Measurements from ENCODE around the gene ACE.

ACE gene

DNA sequence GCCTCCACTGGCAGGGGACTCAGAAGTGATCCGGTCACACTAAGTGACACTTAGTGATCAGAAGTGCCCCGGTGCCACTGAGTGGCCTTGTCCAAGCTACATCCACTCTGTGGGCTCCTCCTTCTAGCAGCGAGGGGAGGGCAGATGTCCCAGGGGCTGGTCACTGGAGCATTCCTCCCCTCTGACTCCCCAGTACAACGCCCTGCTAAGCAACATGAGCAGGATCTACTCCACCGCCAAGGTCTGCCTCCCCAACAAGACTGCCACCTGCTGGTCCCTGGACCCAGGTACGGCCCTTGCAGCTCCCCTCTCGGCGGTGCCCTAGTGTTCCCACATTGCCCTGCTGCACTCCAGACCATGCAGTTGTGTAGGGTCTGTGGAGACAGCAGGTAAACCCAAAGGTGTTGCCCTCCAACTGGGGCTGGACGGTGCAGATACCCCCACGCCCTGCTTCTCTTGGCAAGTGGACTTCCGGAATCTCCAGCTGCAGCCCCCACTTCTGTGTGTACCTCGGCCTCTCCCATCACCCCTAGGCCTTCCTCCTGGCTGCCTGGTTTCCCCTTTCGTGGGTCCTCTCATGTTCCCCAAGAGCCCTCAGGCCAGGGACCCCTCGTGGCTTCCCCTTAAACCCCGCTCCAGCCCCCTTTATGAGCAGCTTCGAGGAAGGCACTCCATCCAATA, 2.1 kb downstream of the ACE start:
- no peaks in the 10 kb centered on the region for H3K79me2 ChIP-seq (ENCODE audit: control insufficient read depth, insufficient read depth, low read length)
- H3K56ac ChIP-seq (ENCODE audit: low read length) = peak overlapping the region; percentile 49
- H3K79me1 ChIP-seq (ENCODE audit: low read length) = no peaks in the 10 kb centered on the region
- no peak overlapping the region for H2BK15ac ChIP-seq (replicated peaks; ENCODE audit: low read depth)
- H3K27me3 ChIP-seq (ENCODE audit: insufficient read depth, low read length, poor library complexity) = no peaks in the 10 kb centered on the region
- peak; percentile 95 for DNase-seq
- H4K8ac ChIP-seq (ENCODE audit: low read depth, low read length) = no peak overlapping the region
- H3K18ac ChIP-seq (ENCODE audit: low read length) = no peak overlapping the region
- H2AK5ac ChIP-seq (ENCODE audit: low read length) = no peak overlapping the region
- H2BK5ac ChIP-seq (ENCODE audit: low read length) = no peak overlapping the region
- no peak overlapping the region for H4K5ac ChIP-seq (ENCODE audit: low read length)
- H2BK120ac ChIP-seq (ENCODE audit: low read depth, low read length) = no peak overlapping the region
- no peak overlapping the region for H3K27ac ChIP-seq (ENCODE audit: low read depth, low read length)
- no peak overlapping the region for H3K23ac ChIP-seq (ENCODE audit: low read length)
- H3K4me3 ChIP-seq (ENCODE audit: low read length) = no peak overlapping the region
- peaks cover 5% of the 10 kb centered on the region for H3K4me1 ChIP-seq (ENCODE audit: control insufficient read depth, low read depth, low read length)
- no peaks in the 10 kb centered on the region for H3K36me3 ChIP-seq (ENCODE audit: control insufficient read depth, insufficient read depth, low read length)
- no CpG with 5 or more reads among the region's 16 CpGs for WGBS (ENCODE audit: extremely low coverage, insufficient coverage, low lambda C conversion rate)
- H3K4me2 ChIP-seq (ENCODE audit: low read length) = no peak overlapping the region
- no peak overlapping the region for H3K4ac ChIP-seq (ENCODE audit: low read depth, low read length)
- H3K9ac ChIP-seq (ENCODE audit: low read length) = no peak overlapping the region

DNA sequence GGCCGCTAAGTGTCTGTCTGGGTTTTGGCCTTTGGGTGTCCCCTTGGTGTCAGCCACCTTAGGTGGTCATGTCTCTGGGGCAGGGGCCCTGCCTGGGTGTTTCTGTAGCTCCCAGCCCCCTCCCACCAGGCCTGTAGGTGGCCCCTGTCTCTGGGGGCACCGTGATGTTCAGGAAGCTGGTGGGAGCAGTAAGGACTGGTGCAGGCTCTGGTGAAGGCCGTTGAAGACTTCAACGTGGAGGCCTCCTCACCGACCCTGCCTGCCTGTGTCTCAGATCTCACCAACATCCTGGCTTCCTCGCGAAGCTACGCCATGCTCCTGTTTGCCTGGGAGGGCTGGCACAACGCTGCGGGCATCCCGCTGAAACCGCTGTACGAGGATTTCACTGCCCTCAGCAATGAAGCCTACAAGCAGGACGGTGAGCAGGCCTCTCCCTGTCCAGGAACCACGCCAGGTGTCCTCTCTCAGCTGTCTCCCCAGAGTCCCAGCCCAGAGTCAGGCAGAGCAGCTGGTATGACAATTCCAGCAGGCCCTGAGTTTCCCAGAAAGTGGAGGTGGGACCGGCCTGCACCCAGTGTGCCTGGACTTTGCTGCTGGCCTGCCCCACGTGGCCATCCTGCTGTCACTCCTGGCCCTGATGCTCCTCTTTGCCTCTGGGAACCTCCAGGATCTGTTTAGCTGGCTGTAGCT, 2.8 kb downstream of the ACE start:
- Histone ChIP-seq H3K36me3 (ENCODE audit: control insufficient read depth, insufficient read depth, low read length) (no peaks in the 10 kb centered on the region), H2BK15ac (replicated peaks; ENCODE audit: low read depth) (no peak overlapping the region), H3K27ac (ENCODE audit: low read depth, low read length) (no peak overlapping the region), H3K4ac (ENCODE audit: low read depth, low read length) (no peak overlapping the region), H3K27me3 (ENCODE audit: insufficient read depth, low read length, poor library complexity) (no peaks in the 10 kb centered on the region), H2AK5ac (ENCODE audit: low read length) (no peak overlapping the region), H3K79me2 (ENCODE audit: control insufficient read depth, insufficient read depth, low read length) (no peaks in the 10 kb centered on the region), H2BK120ac (ENCODE audit: low read depth, low read length) (no peak overlapping the region), H3K4me3 (ENCODE audit: low read length) (no peak overlapping the region), H4K5ac (ENCODE audit: low read length) (no peak overlapping the region), H3K9ac (ENCODE audit: low read length) (no peak overlapping the region), H3K4me1 (ENCODE audit: control insufficient read depth, low read depth, low read length) (peaks cover 5% of the 10 kb centered on the region), H3K4me2 (ENCODE audit: low read length) (no peak overlapping the region), H3K18ac (ENCODE audit: low read length) (no peak overlapping the region), H2BK5ac (ENCODE audit: low read length) (no peak overlapping the region), H3K23ac (ENCODE audit: low read length) (no peak overlapping the region), H4K8ac (ENCODE audit: low read depth, low read length) (no peak overlapping the region), H3K56ac (ENCODE audit: low read length) (no peak overlapping the region), H3K79me1 (ENCODE audit: low read length) (no peaks in the 10 kb centered on the region)
- WGBS (ENCODE audit: extremely low coverage, insufficient coverage, low lambda C conversion rate) = no CpG with 5 or more reads among the region's 17 CpGs
- DNase-seq = no peak

- no peak for DNase-seq
- no peaks in the 10 kb centered on the region for H3K27me3 ChIP-seq (ENCODE audit: insufficient read depth, low read length, poor library complexity)
- H3K56ac ChIP-seq (ENCODE audit: low read length) = no peak overlapping the region
Measured at GRCh38 chr17:63480192-63480784, 3.4 kb downstream of the ACE start.

DNA sequence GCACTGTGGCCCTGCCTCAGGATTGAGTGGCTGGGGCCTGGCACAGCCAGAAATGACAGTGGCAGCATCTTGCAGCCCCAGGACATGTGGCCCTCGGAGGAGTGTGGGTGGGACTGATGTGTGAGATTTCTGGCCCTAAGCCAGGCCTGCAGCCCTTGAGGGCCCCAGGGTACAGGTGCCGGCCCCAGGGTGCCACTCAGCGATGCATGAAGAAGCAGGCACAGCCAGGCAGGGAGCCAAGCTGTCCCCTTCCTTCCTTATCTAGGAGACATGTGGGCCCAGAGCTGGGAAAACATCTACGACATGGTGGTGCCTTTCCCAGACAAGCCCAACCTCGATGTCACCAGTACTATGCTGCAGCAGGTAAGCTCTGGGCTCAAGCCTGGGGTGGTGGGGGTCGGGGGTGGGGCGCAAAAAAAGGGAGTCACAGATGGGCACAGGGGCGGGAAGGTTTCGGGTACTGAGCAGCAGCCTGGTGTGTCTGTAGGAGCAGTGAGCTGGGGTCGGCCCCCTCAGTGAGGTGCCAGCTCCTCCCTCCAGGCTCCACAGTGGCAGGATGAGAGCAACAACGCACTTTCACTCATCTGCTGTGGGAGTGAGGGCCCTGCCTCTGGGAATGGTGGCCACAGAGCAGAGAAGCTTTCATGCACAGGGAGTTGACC, 4.1 kb downstream of the ACE start:
- no CpG with 5 or more reads among the region's 11 CpGs for WGBS (ENCODE audit: extremely low coverage, insufficient coverage, low lambda C conversion rate)
- H3K56ac ChIP-seq (ENCODE audit: low read length) = no peak overlapping the region
- H3K27me3 ChIP-seq (ENCODE audit: insufficient read depth, low read length, poor library complexity) = no peaks in the 10 kb centered on the region

More at GRCh38 chr17:63480192-63480784, 3.4 kb downstream of the ACE start:
- H2BK120ac ChIP-seq (ENCODE audit: low read depth, low read length) = no peak overlapping the region
- H3K4me2 ChIP-seq (ENCODE audit: low read length) = no peak overlapping the region
- H4K5ac ChIP-seq (ENCODE audit: low read length) = no peak overlapping the region
- H3K9ac ChIP-seq (ENCODE audit: low read length) = no peak overlapping the region
- no peaks in the 10 kb centered on the region for H3K36me3 ChIP-seq (ENCODE audit: control insufficient read depth, insufficient read depth, low read length)
- no peak overlapping the region for H3K4ac ChIP-seq (ENCODE audit: low read depth, low read length)
- no peak overlapping the region for H2BK5ac ChIP-seq (ENCODE audit: low read length)
- H3K23ac ChIP-seq (ENCODE audit: low read length) = no peak overlapping the region
- H3K18ac ChIP-seq (ENCODE audit: low read length) = no peak overlapping the region
- H3K4me3 ChIP-seq (ENCODE audit: low read length) = no peak overlapping the region
- no peaks in the 10 kb centered on the region for H3K79me1 ChIP-seq (ENCODE audit: low read length)
- no peaks in the 10 kb centered on the region for H3K79me2 ChIP-seq (ENCODE audit: control insufficient read depth, insufficient read depth, low read length)
- H2BK15ac ChIP-seq (replicated peaks; ENCODE audit: low read depth) = no peak overlapping the region
- H4K8ac ChIP-seq (ENCODE audit: low read depth, low read length) = no peak overlapping the region
- no peak overlapping the region for H3K27ac ChIP-seq (ENCODE audit: low read depth, low read length)
- H3K4me1 ChIP-seq (ENCODE audit: control insufficient read depth, low read depth, low read length) = peaks cover 5% of the 10 kb centered on the region
- H2AK5ac ChIP-seq (ENCODE audit: low read length) = no peak overlapping the region
- WGBS (ENCODE audit: extremely low coverage, insufficient coverage, low lambda C conversion rate) = no CpG with 5 or more reads among the region's 21 CpGs

DNA sequence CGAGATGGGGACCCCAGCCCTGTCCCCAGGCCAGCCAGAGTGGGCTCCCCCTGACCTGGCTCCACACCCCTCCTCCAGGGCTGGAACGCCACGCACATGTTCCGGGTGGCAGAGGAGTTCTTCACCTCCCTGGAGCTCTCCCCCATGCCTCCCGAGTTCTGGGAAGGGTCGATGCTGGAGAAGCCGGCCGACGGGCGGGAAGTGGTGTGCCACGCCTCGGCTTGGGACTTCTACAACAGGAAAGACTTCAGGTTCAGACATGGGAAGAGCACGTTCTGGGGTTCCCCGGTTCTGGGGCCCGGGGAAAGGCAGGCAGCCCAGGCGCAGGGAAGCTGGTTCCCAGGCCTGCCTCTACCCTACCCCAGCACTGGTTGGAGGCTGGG, 4.6 kb downstream of the ACE start:
- H2AK5ac ChIP-seq (ENCODE audit: low read length) = no peak overlapping the region
- peak overlapping the region; percentile 45 for H3K23ac ChIP-seq (ENCODE audit: low read length)
- no peak overlapping the region for H3K18ac ChIP-seq (ENCODE audit: low read length)
- H4K8ac ChIP-seq (ENCODE audit: low read depth, low read length) = no peak overlapping the region
- H4K5ac ChIP-seq (ENCODE audit: low read length) = no peak overlapping the region
- H3K4ac ChIP-seq (ENCODE audit: low read depth, low read length) = no peak overlapping the region
- H3K36me3 ChIP-seq (ENCODE audit: control insufficient read depth, insufficient read depth, low read length) = no peaks in the 10 kb centered on the region
- H3K4me2 ChIP-seq (ENCODE audit: low read length) = no peak overlapping the region
- WGBS (ENCODE audit: extremely low coverage, insufficient coverage, low lambda C conversion rate) = no CpG with 5 or more reads among the region's 16 CpGs
- no peaks in the 10 kb centered on the region for H3K27me3 ChIP-seq (ENCODE audit: insufficient read depth, low read length, poor library complexity)
- H2BK15ac ChIP-seq (replicated peaks; ENCODE audit: low read depth) = no peak overlapping the region
- H2BK5ac ChIP-seq (ENCODE audit: low read length) = no peak overlapping the region
- H3K79me2 ChIP-seq (ENCODE audit: control insufficient read depth, insufficient read depth, low read length) = no peaks in the 10 kb centered on the region
- no peak overlapping the region for H2BK120ac ChIP-seq (ENCODE audit: low read depth, low read length)
- no peaks in the 10 kb centered on the region for H3K79me1 ChIP-seq (ENCODE audit: low read length)
- no peak overlapping the region for H3K9ac ChIP-seq (ENCODE audit: low read length)
- H3K4me1 ChIP-seq (ENCODE audit: control insufficient read depth, low read depth, low read length) = peaks cover 2% of the 10 kb centered on the region
- H3K4me3 ChIP-seq (ENCODE audit: low read length) = no peak overlapping the region
- DNase-seq = no peak
- H3K27ac ChIP-seq (ENCODE audit: low read depth, low read length) = no peak overlapping the region
- no peak overlapping the region for H3K56ac ChIP-seq (ENCODE audit: low read length)

More for the DNA sequence above, 4.1 kb downstream of the ACE start:
- H2BK15ac ChIP-seq (replicated peaks; ENCODE audit: low read depth) = no peak overlapping the region
- no peaks in the 10 kb centered on the region for H3K36me3 ChIP-seq (ENCODE audit: control insufficient read depth, insufficient read depth, low read length)
- H3K4me1 ChIP-seq (ENCODE audit: control insufficient read depth, low read depth, low read length) = peaks cover 4% of the 10 kb centered on the region
- H3K4me2 ChIP-seq (ENCODE audit: low read length) = no peak overlapping the region
- H3K27ac ChIP-seq (ENCODE audit: low read depth, low read length) = no peak overlapping the region
- H3K23ac ChIP-seq (ENCODE audit: low read length) = peak overlapping the region; percentile 45
- H3K18ac ChIP-seq (ENCODE audit: low read length) = no peak overlapping the region
- no peak overlapping the region for H3K4ac ChIP-seq (ENCODE audit: low read depth, low read length)
- H2AK5ac ChIP-seq (ENCODE audit: low read length) = no peak overlapping the region
- no peak overlapping the region for H3K9ac ChIP-seq (ENCODE audit: low read length)
- no peaks in the 10 kb centered on the region for H3K79me1 ChIP-seq (ENCODE audit: low read length)
- H4K8ac ChIP-seq (ENCODE audit: low read depth, low read length) = no peak overlapping the region
- no peak overlapping the region for H2BK120ac ChIP-seq (ENCODE audit: low read depth, low read length)
- no peak overlapping the region for H2BK5ac ChIP-seq (ENCODE audit: low read length)
- no peaks in the 10 kb centered on the region for H3K79me2 ChIP-seq (ENCODE audit: control insufficient read depth, insufficient read depth, low read length)
- H3K4me3 ChIP-seq (ENCODE audit: low read length) = no peak overlapping the region
- H4K5ac ChIP-seq (ENCODE audit: low read length) = no peak overlapping the region
- DNase-seq = no peak
